ENCODE data around the gene SBF1.

DNA sequence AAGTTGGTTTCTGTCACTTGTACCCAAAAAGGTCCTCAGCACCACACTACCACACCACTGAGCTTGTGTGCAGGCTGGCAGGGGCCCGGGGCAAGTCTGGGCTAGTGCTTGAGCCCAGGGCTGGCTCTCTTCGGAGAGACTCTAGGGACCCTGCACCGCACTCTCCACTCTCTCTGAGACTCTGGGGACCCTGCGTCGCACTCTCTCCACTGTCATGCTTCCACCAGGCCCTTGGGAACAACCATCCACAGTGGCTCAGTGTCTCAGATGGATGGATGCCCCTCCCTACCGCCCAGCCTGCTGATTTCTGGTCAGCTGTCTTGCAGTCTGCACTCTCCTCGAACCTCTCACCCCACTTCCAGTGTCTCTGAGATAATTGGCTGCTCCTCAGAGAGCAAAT is 2.0 kb upstream of the SBF1 start:
- TF ChIP-seq POLR2AphosphoS5 (IDR thresholded peaks at IDR 0.05; ENCODE audit: borderline replicate concordance, low read depth, low read length) (no peak), EZH2 (IDR thresholded peaks at IDR 0.05) (no peak)

Measured in SK-N-MC (cell line).